ENCODE data around the gene KRTAP4-5.
"Not testable (repeated sequence)": the region's sequence is repeated elsewhere in the genome, so short reads cannot be mapped to it uniquely, and the experiment has no call there.

KRTAP4-5 gene

DNA sequence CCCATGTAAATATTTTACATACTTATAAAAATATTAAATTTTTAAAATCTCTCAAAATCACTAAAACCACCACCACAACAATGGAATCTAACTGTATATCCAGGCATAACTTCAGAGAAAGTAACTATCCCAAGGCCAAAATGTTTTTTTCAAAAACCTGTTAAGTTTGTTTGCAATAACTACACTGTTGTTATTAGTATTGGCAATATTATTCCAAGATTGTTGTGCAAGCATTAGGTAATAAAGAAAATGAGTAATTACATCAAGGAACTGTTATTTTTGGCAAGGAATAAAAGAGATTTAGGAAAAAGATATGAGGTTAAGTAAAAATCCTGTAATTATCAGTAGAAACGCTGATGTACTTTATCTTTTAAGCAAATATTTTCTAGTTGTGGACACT, 22.3 kb downstream of the KRTAP4-5 start:
- H3K36me3 ChIP-seq (ENCODE audit: control insufficient read depth, insufficient read depth, low read length): no peaks in the 10 kb centered on the region
- no peak for DNase-seq
- H3K27me3 ChIP-seq (replicated peaks; ENCODE audit: control insufficient read depth, insufficient read depth, low read length, poor library complexity, severe bottlenecking): no peaks in the 10 kb centered on the region
- H3K9me3 ChIP-seq (ENCODE audit: control insufficient read depth, low read length): no peaks in the 10 kb centered on the region
- no peak overlapping the region for H3K27ac ChIP-seq (ENCODE audit: insufficient read depth, low read length, poor library complexity, severe bottlenecking)
- peaks cover 34% of the 10 kb centered on the region for H3K4me1 ChIP-seq (ENCODE audit: control insufficient read depth, insufficient read depth, low read length, poor library complexity, severe bottlenecking)
- H3K4me3 ChIP-seq (ENCODE audit: insufficient read depth, low read depth, low read length, poor library complexity, severe bottlenecking): no peak overlapping the region

GRCh38 chr17:41126412-41126811, 23.2 kb downstream of the KRTAP4-5 start:
- no peak for DNase-seq
- Histone ChIP-seq H3K27ac (ENCODE audit: insufficient read depth, low read length, poor library complexity, severe bottlenecking) (no peak overlapping the region), H3K27me3 (replicated peaks; ENCODE audit: control insufficient read depth, insufficient read depth, low read length, poor library complexity, severe bottlenecking) (no peaks in the 10 kb centered on the region), H3K36me3 (ENCODE audit: control insufficient read depth, insufficient read depth, low read length) (no peaks in the 10 kb centered on the region), H3K4me3 (ENCODE audit: insufficient read depth, low read depth, low read length, poor library complexity, severe bottlenecking) (no peak overlapping the region), H3K4me1 (ENCODE audit: control insufficient read depth, insufficient read depth, low read length, poor library complexity, severe bottlenecking) (peaks cover 34% of the 10 kb centered on the region), H3K9me3 (ENCODE audit: control insufficient read depth, low read length) (no peaks in the 10 kb centered on the region)

DNA sequence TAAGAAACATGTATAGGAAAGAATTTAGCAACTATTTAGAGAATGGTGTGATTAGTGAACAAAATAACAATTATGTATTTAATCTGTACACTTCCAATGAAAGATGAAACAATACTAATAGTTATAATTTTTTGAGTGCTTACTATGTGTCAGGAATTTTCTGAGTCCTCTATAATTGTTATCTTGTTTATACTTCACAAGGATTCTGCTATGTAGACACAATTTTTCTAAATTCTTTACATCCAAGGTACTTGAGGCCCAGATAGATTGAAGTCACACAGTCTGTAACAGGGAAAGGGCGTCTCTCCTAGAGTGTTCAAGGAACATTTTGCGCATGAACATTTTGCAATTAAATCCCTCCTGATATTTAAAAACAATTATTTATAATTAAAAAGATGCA, 24.6 kb downstream of the KRTAP4-5 start:
- Histone ChIP-seq H3K4me1 (ENCODE audit: control insufficient read depth, insufficient read depth, low read length, poor library complexity, severe bottlenecking) (peaks cover 33% of the 10 kb centered on the region), H3K36me3 (ENCODE audit: control insufficient read depth, insufficient read depth, low read length) (no peaks in the 10 kb centered on the region), H3K9me3 (ENCODE audit: control insufficient read depth, low read length) (no peaks in the 10 kb centered on the region), H3K27ac (ENCODE audit: insufficient read depth, low read length, poor library complexity, severe bottlenecking) (no peak overlapping the region), H3K4me3 (ENCODE audit: insufficient read depth, low read depth, low read length, poor library complexity, severe bottlenecking) (no peak overlapping the region), H3K27me3 (replicated peaks; ENCODE audit: control insufficient read depth, insufficient read depth, low read length, poor library complexity, severe bottlenecking) (no peaks in the 10 kb centered on the region)
- DNase-seq: no peak

DNA sequence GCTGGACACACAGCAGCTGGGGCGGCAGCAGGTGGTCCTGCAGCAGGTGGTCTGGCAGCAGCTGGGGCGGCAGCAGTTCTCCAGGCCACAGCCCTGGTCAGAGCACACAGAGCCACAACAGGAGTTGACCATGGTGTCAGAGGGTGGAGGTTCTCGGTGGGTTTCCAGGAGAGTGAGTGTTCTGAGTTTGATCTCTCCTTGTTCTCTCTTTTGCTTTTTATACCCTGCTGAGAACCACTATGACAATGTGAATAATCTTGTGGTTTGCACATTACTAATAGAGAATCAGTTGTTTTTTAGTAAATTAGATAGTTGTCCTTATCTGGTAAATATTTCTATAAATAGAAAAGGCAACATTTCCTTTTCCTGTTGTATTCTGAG, 25.6 kb downstream of the KRTAP4-5 start, which contains the start of gene KRTAP4-12:
TSS of gene KRTAP4-12 (minus strand) at position 192 of the 381 bp plus-strand sequence. CDS start at position 132, 60 bp downstream.
- DNase-seq; H3K36me3 ChIP-seq (ENCODE audit: control insufficient read depth, insufficient read depth, low read length); H3K27me3 ChIP-seq (replicated peaks; ENCODE audit: control insufficient read depth, insufficient read depth, low read length, poor library complexity, severe bottlenecking); H3K27ac ChIP-seq (ENCODE audit: insufficient read depth, low read length, poor library complexity, severe bottlenecking); H3K4me3 ChIP-seq (ENCODE audit: insufficient read depth, low read depth, low read length, poor library complexity, severe bottlenecking); H3K9me3 ChIP-seq (ENCODE audit: control insufficient read depth, low read length): not testable (repeated sequence)
- H3K4me1 ChIP-seq (ENCODE audit: control insufficient read depth, insufficient read depth, low read length, poor library complexity, severe bottlenecking): peaks cover 33% of the 10 kb centered on the region

DNA sequence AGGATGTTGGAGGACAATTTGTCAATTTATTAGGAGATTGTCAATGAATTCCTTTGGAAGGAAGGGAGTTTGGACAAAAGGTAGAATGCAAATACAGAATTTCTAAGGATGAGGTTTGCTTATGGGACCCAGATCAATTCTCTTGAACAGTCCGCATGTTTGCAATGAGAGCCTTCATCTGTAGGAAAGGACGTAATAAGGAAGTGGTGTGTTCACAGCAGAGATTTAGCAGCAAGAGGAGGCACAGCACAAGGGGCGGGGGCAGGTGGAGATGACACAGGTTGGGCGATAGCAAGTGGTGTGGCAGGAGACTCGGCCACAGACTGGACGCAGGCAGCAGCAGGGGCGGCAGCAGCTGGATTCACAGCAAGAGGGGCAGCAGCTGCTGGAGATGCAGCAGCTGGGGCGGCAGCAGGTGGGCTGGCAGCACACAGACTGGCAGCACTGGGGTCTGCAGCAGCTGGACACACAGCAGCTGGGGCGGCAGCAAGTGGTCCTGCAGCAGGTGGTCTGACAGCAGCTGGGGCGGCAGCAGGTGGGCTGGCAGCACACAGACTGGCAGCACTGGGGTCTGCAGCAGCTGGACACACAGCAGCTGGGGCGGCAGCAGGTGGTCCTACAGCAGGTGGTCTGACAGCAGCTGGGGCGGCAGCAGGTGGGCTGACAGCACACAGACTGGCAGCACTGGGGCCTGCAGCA, 26.2 kb downstream of the KRTAP4-5 start:
- not testable (repeated sequence) for H3K36me3 ChIP-seq (ENCODE audit: control insufficient read depth, insufficient read depth, low read length); DNase-seq; H3K4me3 ChIP-seq (ENCODE audit: insufficient read depth, low read depth, low read length, poor library complexity, severe bottlenecking); H3K9me3 ChIP-seq (ENCODE audit: control insufficient read depth, low read length); H3K27ac ChIP-seq (ENCODE audit: insufficient read depth, low read length, poor library complexity, severe bottlenecking); H3K27me3 ChIP-seq (replicated peaks; ENCODE audit: control insufficient read depth, insufficient read depth, low read length, poor library complexity, severe bottlenecking)
- H3K4me1 ChIP-seq (ENCODE audit: control insufficient read depth, insufficient read depth, low read length, poor library complexity, severe bottlenecking): peaks cover 33% of the 10 kb centered on the region

- no peaks in the 10 kb centered on the region for H3K9me3 ChIP-seq (ENCODE audit: control insufficient read depth, low read length)
- no peaks in the 10 kb centered on the region for H3K27me3 ChIP-seq (replicated peaks; ENCODE audit: control insufficient read depth, insufficient read depth, low read length, poor library complexity, severe bottlenecking)
- H3K4me3 ChIP-seq (ENCODE audit: insufficient read depth, low read depth, low read length, poor library complexity, severe bottlenecking): no peak overlapping the region
- H3K27ac ChIP-seq (ENCODE audit: insufficient read depth, low read length, poor library complexity, severe bottlenecking): no peak overlapping the region
- H3K4me1 ChIP-seq (ENCODE audit: control insufficient read depth, insufficient read depth, low read length, poor library complexity, severe bottlenecking): peaks cover 33% of the 10 kb centered on the region
- no peak for DNase-seq
- no peaks in the 10 kb centered on the region for H3K36me3 ChIP-seq (ENCODE audit: control insufficient read depth, insufficient read depth, low read length)
These were observed 27.9 kb downstream of the KRTAP4-5 start for GRCh38 chr17:41121742-41122141.

- DNase-seq; H3K9me3 ChIP-seq (ENCODE audit: control insufficient read depth, low read length); H3K27ac ChIP-seq (ENCODE audit: insufficient read depth, low read length, poor library complexity, severe bottlenecking); H3K4me3 ChIP-seq (ENCODE audit: insufficient read depth, low read depth, low read length, poor library complexity, severe bottlenecking); H3K27me3 ChIP-seq (replicated peaks; ENCODE audit: control insufficient read depth, insufficient read depth, low read length, poor library complexity, severe bottlenecking); H3K36me3 ChIP-seq (ENCODE audit: control insufficient read depth, insufficient read depth, low read length): not testable (repeated sequence)
- H3K4me1 ChIP-seq (ENCODE audit: control insufficient read depth, insufficient read depth, low read length, poor library complexity, severe bottlenecking): peaks cover 23% of the 10 kb centered on the region
These were observed 29.6 kb downstream of the KRTAP4-5 start for GRCh38 chr17:41119696-41120690.

- no peak overlapping the region for H3K4me3 ChIP-seq (ENCODE audit: insufficient read depth, low read depth, low read length, poor library complexity, severe bottlenecking)
- H3K27ac ChIP-seq (ENCODE audit: insufficient read depth, low read length, poor library complexity, severe bottlenecking): no peak overlapping the region
- peaks cover 10% of the 10 kb centered on the region for H3K4me1 ChIP-seq (ENCODE audit: control insufficient read depth, insufficient read depth, low read length, poor library complexity, severe bottlenecking)
- no peaks in the 10 kb centered on the region for H3K27me3 ChIP-seq (replicated peaks; ENCODE audit: control insufficient read depth, insufficient read depth, low read length, poor library complexity, severe bottlenecking)
- DNase-seq: no peak
- no peaks in the 10 kb centered on the region for H3K9me3 ChIP-seq (ENCODE audit: control insufficient read depth, low read length)
- no peaks in the 10 kb centered on the region for H3K36me3 ChIP-seq (ENCODE audit: control insufficient read depth, insufficient read depth, low read length)
These were observed 30.9 kb downstream of the KRTAP4-5 start for GRCh38 chr17:41118721-41119120.

- not testable (repeated sequence) for H3K9me3 ChIP-seq (ENCODE audit: control insufficient read depth, low read length); DNase-seq; H3K4me3 ChIP-seq (ENCODE audit: insufficient read depth, low read depth, low read length, poor library complexity, severe bottlenecking); H3K4me1 ChIP-seq (ENCODE audit: control insufficient read depth, insufficient read depth, low read length, poor library complexity, severe bottlenecking); H3K27me3 ChIP-seq (replicated peaks; ENCODE audit: control insufficient read depth, insufficient read depth, low read length, poor library complexity, severe bottlenecking); H3K27ac ChIP-seq (ENCODE audit: insufficient read depth, low read length, poor library complexity, severe bottlenecking); H3K36me3 ChIP-seq (ENCODE audit: control insufficient read depth, insufficient read depth, low read length)
These were observed 31.7 kb downstream of the KRTAP4-5 start, which contains the start of gene KRTAP4-11 for GRCh38 chr17:41117846-41118386. TSS of gene KRTAP4-11 (minus strand) at chr17:41118373. CDS start at chr17:41118315, 58 bp downstream.
